Measurements from ENCODE around the gene KRTAP6-1. TPM values are rescaled to one million over a fixed set of nuclear protein-coding genes. Genes with fewer than 3 reads are reported as not detected.

Gene KRTAP6-1, protein sequence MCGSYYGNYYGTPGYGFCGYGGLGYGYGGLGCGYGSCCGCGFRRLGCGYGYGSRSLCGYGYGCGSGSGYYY
- polyA plus RNA-seq (ENCODE audit: insufficient read length), result not detected
- long read RNA-seq, donor 1, result 0 reads
- long read RNA-seq, donor 2, result 0 reads
- long read RNA-seq, donor 3, result 0 reads
- long read RNA-seq, donor 4, result 0 reads
- long read RNA-seq, donor 5, result 0 reads
- long read RNA-seq, donor 6, result 0 reads
- long read RNA-seq, donor 7, result 0 reads
- long read RNA-seq, donor 8, result 0 reads

- no peak for DNase-seq
Measured at GRCh38 chr21:30613836-30614235, at the start of gene KRTAP6-1. Gene KRTAP6-1, minus strand, starts transcription at chr21:30613930. Its CDS starts 26 bp downstream, at chr21:30613904.

DNA sequence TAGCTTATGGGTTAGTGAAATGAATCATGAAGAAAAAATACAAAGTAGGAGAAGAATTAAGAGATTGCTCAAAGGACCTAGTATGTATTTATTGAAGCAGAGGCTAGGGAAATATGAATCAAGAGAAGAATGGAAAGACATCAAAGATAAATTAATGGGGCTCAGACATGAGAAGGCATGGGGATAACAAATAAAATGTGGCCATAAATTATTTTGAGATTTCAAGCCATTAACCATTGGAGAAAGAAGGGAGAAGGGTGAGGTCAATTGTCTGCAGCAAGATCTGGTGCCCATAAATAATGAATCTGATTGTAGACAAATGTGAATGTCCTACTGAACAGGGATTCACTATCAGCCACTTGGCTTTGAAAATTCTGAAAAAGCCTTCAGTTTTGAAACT is 39.2 kb upstream of the KRTAP6-1 start:
- no peak for DNase-seq

DNA sequence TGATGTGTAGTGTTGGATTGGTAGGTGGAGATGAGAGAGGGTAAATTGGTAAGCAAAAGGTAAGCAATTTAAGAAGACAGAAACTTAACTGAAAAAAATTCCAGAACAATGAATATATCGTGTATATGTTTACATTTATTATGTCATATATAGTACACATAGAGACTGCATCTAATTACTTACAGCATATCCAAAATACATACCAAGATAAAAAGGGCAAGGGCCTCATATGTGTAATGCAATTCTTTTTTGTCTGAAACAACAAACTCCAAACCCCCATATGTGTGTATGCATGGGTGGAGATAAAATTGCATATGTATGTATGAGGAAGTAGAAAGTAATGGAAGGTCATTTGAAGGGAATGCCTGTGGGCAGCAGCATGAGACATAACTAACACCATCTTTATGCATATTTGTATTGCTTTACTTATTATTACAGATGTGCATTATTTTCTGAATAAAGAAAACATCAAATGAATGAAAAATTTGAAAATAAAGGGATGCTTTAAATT is 33.2 kb upstream of the KRTAP6-1 start:
- no peak for DNase-seq

- DNase-seq, result no peak
Measured at GRCh38 chr21:30642564-30642963, 28.8 kb upstream of the KRTAP6-1 start, which contains the start of gene KRTAP20-3. Gene KRTAP20-3, plus strand, starts transcription at chr21:30642864.

DNA sequence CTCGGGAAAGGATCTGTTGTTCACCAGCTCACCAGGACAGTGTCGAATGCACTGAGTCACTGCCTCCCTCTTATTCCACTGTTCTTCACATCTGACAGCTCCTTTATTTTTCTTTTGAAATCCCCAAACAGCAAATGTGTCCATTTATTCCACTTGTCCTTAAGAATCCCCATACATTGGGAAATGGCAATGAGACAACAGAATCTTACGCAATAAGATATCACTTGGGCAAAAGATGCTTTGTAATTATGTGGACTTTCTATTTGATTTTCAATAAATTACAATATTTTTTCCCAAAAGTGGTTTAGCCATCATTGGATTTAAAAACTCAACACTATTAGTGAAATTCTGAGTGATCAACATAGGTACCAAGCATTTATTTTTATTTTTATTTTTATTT is 25.0 kb upstream of the KRTAP6-1 start:
- DNase-seq, result no peak

- no peak for DNase-seq
Measured at GRCh38 chr21:30634906-30635305, 21.2 kb upstream of the KRTAP6-1 start, which contains the start of gene KRTAP20-2. Gene KRTAP20-2, plus strand, starts transcription at chr21:30635206. Its CDS starts 58 bp downstream, at chr21:30635264.

- DNase-seq, result no peak
Measured at GRCh38 chr21:30629200-30629599, 15.5 kb upstream of the KRTAP6-1 start.

- no peak for DNase-seq
Measured at GRCh38 chr21:30628109-30628508, 14.4 kb upstream of the KRTAP6-1 start.

DNA sequence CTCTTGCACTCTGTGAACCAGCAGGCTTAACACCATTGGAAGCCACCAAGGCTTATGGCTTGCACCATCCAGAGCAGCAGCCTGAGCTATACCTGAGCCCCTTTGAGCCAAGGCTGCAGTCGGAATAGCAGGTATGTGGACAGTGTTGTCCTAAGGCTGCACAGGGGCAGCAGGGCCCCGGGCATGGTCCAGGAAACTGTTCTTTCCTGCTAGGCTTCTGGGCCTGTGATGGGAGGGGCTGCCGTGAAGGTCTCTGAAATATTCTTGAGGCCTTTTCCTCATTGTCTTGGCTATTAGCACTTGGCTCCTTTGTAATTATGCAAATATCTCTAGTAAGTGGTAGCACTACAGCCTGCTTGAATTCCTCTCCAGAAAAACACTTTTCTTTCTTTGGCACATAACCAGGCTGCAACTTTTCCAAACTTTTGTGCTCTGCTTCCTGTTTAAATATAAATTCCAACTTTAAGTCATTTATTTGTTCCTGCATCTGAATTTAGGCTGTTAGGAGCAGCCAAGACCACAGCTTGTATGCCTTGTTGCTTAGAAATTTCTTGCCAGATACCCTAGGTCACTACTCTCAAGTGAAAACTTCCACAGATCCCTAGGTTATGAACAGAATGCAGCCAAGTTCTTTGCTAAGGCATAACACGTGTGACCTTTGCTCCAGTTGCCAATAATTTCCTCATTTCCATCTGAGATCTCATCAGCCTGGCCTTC is 11.9 kb upstream of the KRTAP6-1 start:
- DNase-seq, result no peak

DNA sequence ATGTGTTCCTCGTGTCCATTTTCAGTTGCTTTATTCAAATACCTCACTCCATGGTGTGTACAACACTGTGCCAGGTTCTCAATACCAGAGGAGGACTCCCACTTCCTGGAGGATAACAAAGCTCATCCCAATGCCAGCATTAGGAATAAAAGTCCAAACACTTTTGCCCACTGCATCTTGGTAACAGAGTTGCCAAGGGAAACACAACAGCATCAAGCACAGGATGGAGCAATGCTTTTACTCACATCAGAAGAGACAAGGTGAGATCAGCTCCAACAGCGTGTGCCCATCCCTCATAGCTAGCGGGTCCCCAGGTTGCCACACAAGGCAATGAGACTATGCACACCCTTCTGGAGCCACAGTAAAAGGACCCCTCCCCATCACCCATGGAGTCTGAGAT is 9.6 kb upstream of the KRTAP6-1 start:
- no peak for DNase-seq

DNA sequence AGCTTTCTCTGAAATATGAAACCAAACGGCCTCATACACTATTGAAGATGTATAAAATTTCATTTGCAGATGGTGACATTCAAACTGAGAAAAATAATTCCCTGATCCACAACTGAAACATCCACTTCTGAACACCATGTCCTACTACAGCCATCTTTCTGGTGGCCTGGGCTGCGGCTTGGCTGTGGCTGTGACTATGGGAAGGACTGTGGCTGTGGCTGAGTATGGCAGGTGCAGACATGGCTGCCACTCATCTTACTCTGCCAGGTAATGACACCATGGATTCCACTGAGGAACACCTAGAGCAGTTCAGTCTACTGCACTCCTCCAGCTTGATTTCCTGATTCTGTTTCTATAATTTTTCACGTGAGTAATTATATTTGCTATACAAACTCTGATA is 6.8 kb upstream of the KRTAP6-1 start, which contains the start of gene KRTAP20-4:
Gene KRTAP20-4, plus strand, starts transcription at position 106 of the 400 bp plus-strand sequence.
- DNase-seq, result no peak

- no peak for DNase-seq
Measured at GRCh38 chr21:30620080-30620479, 6.3 kb upstream of the KRTAP6-1 start.

GRCh38 chr21:30616125-30616524 is 2.4 kb upstream of the KRTAP6-1 start, which contains the start of gene KRTAP20-1:
Gene KRTAP20-1, plus strand, starts transcription at chr21:30616425. Its CDS starts 30 bp downstream, at chr21:30616455.
- DNase-seq, result no peak

GRCh38 chr21:30615199-30615598 is 1.5 kb upstream of the KRTAP6-1 start:
- DNase-seq, result no peak

GRCh38 chr21:30612132-30612531 is 1.6 kb downstream of the KRTAP6-1 start:
- DNase-seq, result no peak

- no peak for DNase-seq
Measured at GRCh38 chr21:30605968-30606367, 7.8 kb downstream of the KRTAP6-1 start.

- no peak for DNase-seq
Measured at GRCh38 chr21:30600787-30601186, 12.9 kb downstream of the KRTAP6-1 start, which contains the start of gene KRTAP22-1. Gene KRTAP22-1, plus strand, starts transcription at chr21:30601087.

DNA sequence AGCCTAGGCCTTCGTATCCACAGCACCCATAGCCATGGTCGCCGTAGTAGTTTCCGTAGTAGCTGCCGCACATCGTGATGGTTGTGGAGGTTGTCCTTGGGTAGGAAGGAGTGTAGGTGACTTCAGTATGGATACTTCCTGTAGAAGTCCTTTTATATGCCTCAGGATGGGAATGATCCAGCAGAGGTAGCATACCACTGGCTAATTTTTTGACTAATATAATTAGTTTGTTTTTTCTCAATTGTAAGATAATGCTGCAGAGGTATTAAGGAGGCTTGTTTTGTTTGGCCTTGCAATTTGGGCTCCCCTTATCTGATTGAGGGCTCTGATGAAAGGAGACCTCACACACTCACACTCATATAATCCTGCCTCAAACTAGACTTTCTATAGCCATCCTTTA is 14.9 kb downstream of the KRTAP6-1 start, which contains the start of gene KRTAP6-2:
Gene KRTAP6-2, minus strand, starts transcription at position 101 of the 400 bp plus-strand sequence. Its CDS starts 28 bp downstream, at position 73.
- DNase-seq, result no peak

DNA sequence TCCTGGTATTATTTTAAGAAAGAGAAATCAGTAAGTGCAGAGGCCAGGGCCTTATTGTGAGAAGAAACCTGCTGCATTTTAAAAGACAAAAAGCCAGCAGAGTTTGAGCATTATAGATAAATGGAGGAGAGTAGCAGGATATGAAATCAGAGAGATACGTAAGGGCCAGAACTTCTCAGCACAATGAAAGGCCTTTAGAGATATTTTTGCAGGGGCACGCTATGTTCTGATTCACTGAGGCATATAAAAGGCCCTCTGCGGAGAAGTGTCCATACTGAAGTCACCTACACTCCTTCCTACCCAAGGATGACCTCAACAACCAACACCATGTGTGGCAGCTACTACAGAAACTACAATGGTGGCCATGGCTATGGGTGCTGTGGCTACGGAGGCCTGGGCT is 21.6 kb downstream of the KRTAP6-1 start, which contains the start of gene KRTAP6-3:
Gene KRTAP6-3, plus strand, starts transcription at position 301 of the 400 bp plus-strand sequence. Its CDS starts 6 bp downstream, at position 307.
- DNase-seq, result no peak

- no peak for DNase-seq
Measured at GRCh38 chr21:30590297-30590696, 23.4 kb downstream of the KRTAP6-1 start, which contains the start of gene KRTAP22-2. Gene KRTAP22-2, minus strand, starts transcription at chr21:30590397.

- no peak for DNase-seq
Measured at GRCh38 chr21:30582870-30583269, 30.9 kb downstream of the KRTAP6-1 start.

- DNase-seq, result no peak
Measured at GRCh38 chr21:30580132-30580531, 33.6 kb downstream of the KRTAP6-1 start.

DNA sequence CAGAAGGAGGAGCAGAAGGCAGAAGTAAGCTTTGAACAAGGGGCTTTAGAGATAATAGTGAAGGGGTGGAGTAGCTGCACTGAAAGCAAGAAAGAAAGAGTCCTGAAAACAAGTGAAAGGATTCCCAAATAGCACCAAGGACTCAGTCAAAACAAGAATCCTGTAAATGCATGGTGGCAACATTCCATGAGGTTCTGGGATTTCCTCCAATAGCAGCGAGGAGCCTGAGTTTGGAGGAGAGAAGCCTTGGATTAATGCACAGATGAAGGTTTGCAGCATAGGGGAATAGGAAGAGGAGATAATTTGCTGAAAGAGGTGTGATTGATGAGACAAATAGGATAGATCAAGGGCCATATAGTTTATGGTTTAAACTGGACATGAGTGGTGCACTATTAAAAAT is 34.4 kb downstream of the KRTAP6-1 start:
- DNase-seq, result no peak
